GM13977 (cell line): ENCODE results near the gene HCN4.
A peak's percentile ranks its signal among the peaks of the same experiment; 100 is the strongest.

ENCODE experiments used
- DNase-seq: peaks from one replicate; pipeline ENCODE4 v3.0.0; 2012; ENCODE audit warnings: low spot score
- in situ Hi-C: fragments of 300-500 bp; cut with MboI; formaldehyde crosslinking; loops from one replicate; pipeline ENCODE4 v1.12.0; 2022; ENCODE audit warnings: low sequenced_read_pairs, low pct_unique_long_range_greater_than_20kb, mixed read lengths, inconsistent platforms; ENCODE audit not compliant: unreplicated experiment
- TF ChIP-seq, protein P1 (sequence below): IDR thresholded peaks from 2 replicates; pipeline ENCODE4 v1.5.1; 2012; ENCODE audit warnings: mild to moderate bottlenecking, control low read depth; ENCODE audit not compliant: insufficient read depth; ENCODE audit errors: extremely low read depth, missing control alignments

The HCN4 gene

DNA sequence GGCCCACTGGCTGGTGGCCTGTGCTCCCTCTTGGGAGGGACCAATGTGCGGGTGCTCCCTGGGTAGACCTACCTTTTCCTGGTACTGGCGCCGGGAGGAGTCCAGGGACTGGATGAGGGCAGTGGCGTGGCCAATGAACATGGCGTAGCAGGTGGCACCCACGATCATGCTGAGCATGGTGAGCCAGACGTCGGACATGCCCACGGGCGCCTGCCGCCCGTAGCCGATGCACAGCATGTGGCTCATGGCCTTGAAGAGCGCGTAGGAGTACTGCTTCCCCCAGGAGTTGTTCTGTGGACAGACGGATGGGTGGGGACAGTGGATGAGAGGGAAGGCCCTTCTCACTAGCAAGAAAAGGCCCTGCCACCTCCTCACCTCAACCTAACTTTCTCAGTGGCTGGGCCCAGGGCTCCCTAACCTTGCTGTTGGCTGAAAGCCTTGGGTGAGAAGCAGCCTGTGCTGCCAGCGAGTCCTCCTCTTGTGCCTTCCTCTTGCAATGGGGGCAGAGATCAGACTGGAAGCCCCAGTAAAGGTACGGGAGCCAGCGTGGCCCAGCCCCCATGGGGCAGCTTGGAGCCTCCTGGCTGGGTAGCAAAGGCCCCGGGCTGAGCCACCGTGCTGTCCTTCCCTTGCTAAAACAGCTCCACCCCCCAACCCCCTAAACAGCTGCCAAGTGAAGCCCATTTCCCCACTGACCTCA lies 39.1 kb downstream of the HCN4 start:
- no peak for DNase-seq
- TF ChIP-seq, protein P1, sequence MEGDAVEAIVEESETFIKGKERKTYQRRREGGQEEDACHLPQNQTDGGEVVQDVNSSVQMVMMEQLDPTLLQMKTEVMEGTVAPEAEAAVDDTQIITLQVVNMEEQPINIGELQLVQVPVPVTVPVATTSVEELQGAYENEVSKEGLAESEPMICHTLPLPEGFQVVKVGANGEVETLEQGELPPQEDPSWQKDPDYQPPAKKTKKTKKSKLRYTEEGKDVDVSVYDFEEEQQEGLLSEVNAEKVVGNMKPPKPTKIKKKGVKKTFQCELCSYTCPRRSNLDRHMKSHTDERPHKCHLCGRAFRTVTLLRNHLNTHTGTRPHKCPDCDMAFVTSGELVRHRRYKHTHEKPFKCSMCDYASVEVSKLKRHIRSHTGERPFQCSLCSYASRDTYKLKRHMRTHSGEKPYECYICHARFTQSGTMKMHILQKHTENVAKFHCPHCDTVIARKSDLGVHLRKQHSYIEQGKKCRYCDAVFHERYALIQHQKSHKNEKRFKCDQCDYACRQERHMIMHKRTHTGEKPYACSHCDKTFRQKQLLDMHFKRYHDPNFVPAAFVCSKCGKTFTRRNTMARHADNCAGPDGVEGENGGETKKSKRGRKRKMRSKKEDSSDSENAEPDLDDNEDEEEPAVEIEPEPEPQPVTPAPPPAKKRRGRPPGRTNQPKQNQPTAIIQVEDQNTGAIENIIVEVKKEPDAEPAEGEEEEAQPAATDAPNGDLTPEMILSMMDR = no peak
- in situ Hi-C loops = no loop called here

GRCh38 chr15:73328981-73329380 lies 39.8 kb downstream of the HCN4 start:
- in situ Hi-C loops = no loop called here
- TF ChIP-seq, protein P1 = no peak

GRCh38 chr15:73328149-73328820 lies 40.5 kb downstream of the HCN4 start:
- in situ Hi-C loops = no loop called here
- DNase-seq = no peak
- TF ChIP-seq, protein P1 = no peak

More at GRCh38 chr15:73328981-73329380, 39.8 kb downstream of the HCN4 start:
- DNase-seq = no peak

DNA sequence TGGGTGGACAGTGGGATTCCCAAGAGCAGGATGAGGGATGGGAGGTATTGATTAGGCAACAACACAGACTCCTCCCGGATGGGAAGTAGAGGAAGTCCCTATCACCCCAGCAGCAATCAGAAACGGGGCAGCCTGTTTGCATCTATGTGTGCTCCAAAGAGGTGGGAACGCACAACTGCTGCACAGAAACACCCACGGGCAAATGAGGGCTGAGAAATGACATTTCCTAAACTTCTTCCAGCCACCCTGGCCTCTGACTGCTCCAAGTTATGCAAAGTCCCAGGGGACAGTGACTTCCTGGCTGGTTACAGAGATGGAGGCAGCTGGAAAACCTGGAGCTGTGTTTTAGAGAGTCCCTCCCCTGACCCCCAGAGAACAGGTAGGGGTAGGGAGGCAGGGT lies 42.6 kb downstream of the HCN4 start:
- in situ Hi-C loops = no loop called here
- no peak for DNase-seq
- TF ChIP-seq, protein P1 = no peak

GRCh38 chr15:73325191-73325861 lies 43.4 kb downstream of the HCN4 start:
- peak; percentile 78 for DNase-seq
- TF ChIP-seq, protein P1 = peak; percentile 18
- in situ Hi-C loops = no loop called here

- in situ Hi-C loops = no loop called here
- TF ChIP-seq, protein P1 = no peak
- DNase-seq = no peak
Measured at GRCh38 chr15:73324496-73325170, 44.1 kb downstream of the HCN4 start.
